ENCODE results near the gene ATP2B2. TPM values are rescaled to one million over a fixed set of nuclear protein-coding genes. Genes with fewer than 3 reads are reported as not detected.

Gene ATP2B2
- total and polyA plus RNA-seq, 2 experiments from 2014 or later: 0.42 to 0.63 TPM

GRCh38 chr3:10440684-10441083 is 64.7 kb downstream of the ATP2B2 start (continued):
- TF ChIP-seq, protein P1, sequence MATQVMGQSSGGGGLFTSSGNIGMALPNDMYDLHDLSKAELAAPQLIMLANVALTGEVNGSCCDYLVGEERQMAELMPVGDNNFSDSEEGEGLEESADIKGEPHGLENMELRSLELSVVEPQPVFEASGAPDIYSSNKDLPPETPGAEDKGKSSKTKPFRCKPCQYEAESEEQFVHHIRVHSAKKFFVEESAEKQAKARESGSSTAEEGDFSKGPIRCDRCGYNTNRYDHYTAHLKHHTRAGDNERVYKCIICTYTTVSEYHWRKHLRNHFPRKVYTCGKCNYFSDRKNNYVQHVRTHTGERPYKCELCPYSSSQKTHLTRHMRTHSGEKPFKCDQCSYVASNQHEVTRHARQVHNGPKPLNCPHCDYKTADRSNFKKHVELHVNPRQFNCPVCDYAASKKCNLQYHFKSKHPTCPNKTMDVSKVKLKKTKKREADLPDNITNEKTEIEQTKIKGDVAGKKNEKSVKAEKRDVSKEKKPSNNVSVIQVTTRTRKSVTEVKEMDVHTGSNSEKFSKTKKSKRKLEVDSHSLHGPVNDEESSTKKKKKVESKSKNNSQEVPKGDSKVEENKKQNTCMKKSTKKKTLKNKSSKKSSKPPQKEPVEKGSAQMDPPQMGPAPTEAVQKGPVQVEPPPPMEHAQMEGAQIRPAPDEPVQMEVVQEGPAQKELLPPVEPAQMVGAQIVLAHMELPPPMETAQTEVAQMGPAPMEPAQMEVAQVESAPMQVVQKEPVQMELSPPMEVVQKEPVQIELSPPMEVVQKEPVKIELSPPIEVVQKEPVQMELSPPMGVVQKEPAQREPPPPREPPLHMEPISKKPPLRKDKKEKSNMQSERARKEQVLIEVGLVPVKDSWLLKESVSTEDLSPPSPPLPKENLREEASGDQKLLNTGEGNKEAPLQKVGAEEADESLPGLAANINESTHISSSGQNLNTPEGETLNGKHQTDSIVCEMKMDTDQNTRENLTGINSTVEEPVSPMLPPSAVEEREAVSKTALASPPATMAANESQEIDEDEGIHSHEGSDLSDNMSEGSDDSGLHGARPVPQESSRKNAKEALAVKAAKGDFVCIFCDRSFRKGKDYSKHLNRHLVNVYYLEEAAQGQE (IDR thresholded peaks at IDR 0.05; ENCODE audit: unreplicated experiment): no peak
- no peak for TF ChIP-seq JUNB (IDR thresholded peaks at IDR 0.05; ENCODE audit: unreplicated experiment)
- TF ChIP-seq, protein P2, sequence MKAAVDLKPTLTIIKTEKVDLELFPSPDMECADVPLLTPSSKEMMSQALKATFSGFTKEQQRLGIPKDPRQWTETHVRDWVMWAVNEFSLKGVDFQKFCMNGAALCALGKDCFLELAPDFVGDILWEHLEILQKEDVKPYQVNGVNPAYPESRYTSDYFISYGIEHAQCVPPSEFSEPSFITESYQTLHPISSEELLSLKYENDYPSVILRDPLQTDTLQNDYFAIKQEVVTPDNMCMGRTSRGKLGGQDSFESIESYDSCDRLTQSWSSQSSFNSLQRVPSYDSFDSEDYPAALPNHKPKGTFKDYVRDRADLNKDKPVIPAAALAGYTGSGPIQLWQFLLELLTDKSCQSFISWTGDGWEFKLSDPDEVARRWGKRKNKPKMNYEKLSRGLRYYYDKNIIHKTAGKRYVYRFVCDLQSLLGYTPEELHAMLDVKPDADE (IDR thresholded peaks at IDR 0.05): no peak
- no peak for TF ChIP-seq NANOG (IDR thresholded peaks at IDR 0.05; ENCODE audit: borderline replicate concordance)
- TF ChIP-seq CREB1 (CRISPR knock-in tag; IDR thresholded peaks at IDR 0.05; ENCODE audit: low read depth): no peak
- TF ChIP-seq STAT1 (IDR thresholded peaks at IDR 0.05; ENCODE audit: unreplicated experiment): no peak
- TF ChIP-seq, protein P3, sequence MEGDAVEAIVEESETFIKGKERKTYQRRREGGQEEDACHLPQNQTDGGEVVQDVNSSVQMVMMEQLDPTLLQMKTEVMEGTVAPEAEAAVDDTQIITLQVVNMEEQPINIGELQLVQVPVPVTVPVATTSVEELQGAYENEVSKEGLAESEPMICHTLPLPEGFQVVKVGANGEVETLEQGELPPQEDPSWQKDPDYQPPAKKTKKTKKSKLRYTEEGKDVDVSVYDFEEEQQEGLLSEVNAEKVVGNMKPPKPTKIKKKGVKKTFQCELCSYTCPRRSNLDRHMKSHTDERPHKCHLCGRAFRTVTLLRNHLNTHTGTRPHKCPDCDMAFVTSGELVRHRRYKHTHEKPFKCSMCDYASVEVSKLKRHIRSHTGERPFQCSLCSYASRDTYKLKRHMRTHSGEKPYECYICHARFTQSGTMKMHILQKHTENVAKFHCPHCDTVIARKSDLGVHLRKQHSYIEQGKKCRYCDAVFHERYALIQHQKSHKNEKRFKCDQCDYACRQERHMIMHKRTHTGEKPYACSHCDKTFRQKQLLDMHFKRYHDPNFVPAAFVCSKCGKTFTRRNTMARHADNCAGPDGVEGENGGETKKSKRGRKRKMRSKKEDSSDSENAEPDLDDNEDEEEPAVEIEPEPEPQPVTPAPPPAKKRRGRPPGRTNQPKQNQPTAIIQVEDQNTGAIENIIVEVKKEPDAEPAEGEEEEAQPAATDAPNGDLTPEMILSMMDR (conservative IDR thresholded peaks at IDR 0.05; ENCODE audit: low read depth in 2 of 2): no peak
- TF ChIP-seq POLR2AphosphoS5 (IDR thresholded peaks at IDR 0.05; ENCODE audit: low read depth): no peak

GRCh38 chr3:10438902-10439610 is 66.3 kb downstream of the ATP2B2 start:
- no peaks in the 10 kb centered on the region for H3F3A ChIP-seq (replicated peaks; ENCODE audit: low read depth)
- H3K4me1 ChIP-seq (ENCODE audit: insufficient read depth): no peaks in the 10 kb centered on the region
- H3K36me3 ChIP-seq (ENCODE audit: insufficient read depth): no peaks in the 10 kb centered on the region
- ATAC-seq: no peak
- H3K27ac Mint-ChIP-seq: no peak overlapping the region
- H3K27me3 ChIP-seq (ENCODE audit: insufficient read depth): no peaks in the 10 kb centered on the region
- no peaks in the 10 kb centered on the region for H3K36me3 Mint-ChIP-seq (ENCODE audit: low read depth)
- no peak overlapping the region for H3K4me2 ChIP-seq
- no peaks in the 10 kb centered on the region for H3K79me2 ChIP-seq (replicated peaks; ENCODE audit: insufficient read depth)
- no peak overlapping the region for H2AFZ ChIP-seq
- H3K4me3 Mint-ChIP-seq: no peak overlapping the region
- no peak overlapping the region for H3K4me3 ChIP-seq
- H3K27ac ChIP-seq (ENCODE audit: low read depth): no peak overlapping the region
- DNase-seq (ENCODE audit: low spot score): no peak
- H3K9me3 Mint-ChIP-seq: no peaks in the 10 kb centered on the region
- H4K20me1 ChIP-seq (replicated peaks; ENCODE audit: insufficient read depth): no peaks in the 10 kb centered on the region
- H3K9me2 ChIP-seq (ENCODE audit: insufficient read depth): no peaks in the 10 kb centered on the region
- H3K4me1 Mint-ChIP-seq: no peaks in the 10 kb centered on the region; the same call in 2 of the 3 replicates
- peaks cover 2% of the 10 kb centered on the region for H3K27me3 Mint-ChIP-seq (ENCODE audit: insufficient read depth, low read depth, poor library complexity)
- TF ChIP-seq JUNB (IDR thresholded peaks at IDR 0.05; ENCODE audit: unreplicated experiment) (no peak), EZH2phosphoT487 (IDR thresholded peaks at IDR 0.05; ENCODE audit: unreplicated experiment) (no peak), NANOG (IDR thresholded peaks at IDR 0.05; ENCODE audit: borderline replicate concordance) (no peak), ZNF114 (CRISPR knock-in tag; IDR thresholded peaks at IDR 0.05) (no peak), ZNF331 (CRISPR knock-in tag; IDR thresholded peaks at IDR 0.05; ENCODE audit: low read depth) (no peak), STAT1 (IDR thresholded peaks at IDR 0.05; ENCODE audit: unreplicated experiment) (no peak)
- TF ChIP-seq, protein P1 (IDR thresholded peaks at IDR 0.05; ENCODE audit: unreplicated experiment): no peak

Measured in GM23338 (cell line).